Measurements from ENCODE around the gene ADAMTSL1.

DNA sequence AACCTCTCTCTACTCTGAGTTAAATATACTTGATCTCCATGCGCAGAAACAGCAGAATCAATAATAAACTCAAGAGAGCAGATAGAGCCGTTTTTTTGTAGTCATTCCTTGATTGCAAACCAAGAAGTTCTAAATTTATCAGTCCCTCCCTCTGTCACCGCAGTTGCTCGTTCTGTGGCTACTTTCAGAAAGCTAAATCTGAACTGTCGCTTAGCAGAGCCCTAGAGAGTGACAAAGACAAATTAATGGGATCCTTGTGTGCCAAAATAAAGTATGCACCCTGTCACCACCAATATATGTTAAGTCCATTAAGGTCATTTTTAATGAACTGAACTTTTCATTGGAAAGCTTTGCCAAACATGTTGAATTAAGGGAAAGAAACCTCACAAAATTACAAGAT, 218.3 kb downstream of the ADAMTSL1 start:
- TF ChIP-seq RXRA (IDR thresholded peaks at IDR 0.05) (no peak), TAF1 (conservative IDR thresholded peaks at IDR 0.05) (no peak)
- TF ChIP-seq, protein P1, sequence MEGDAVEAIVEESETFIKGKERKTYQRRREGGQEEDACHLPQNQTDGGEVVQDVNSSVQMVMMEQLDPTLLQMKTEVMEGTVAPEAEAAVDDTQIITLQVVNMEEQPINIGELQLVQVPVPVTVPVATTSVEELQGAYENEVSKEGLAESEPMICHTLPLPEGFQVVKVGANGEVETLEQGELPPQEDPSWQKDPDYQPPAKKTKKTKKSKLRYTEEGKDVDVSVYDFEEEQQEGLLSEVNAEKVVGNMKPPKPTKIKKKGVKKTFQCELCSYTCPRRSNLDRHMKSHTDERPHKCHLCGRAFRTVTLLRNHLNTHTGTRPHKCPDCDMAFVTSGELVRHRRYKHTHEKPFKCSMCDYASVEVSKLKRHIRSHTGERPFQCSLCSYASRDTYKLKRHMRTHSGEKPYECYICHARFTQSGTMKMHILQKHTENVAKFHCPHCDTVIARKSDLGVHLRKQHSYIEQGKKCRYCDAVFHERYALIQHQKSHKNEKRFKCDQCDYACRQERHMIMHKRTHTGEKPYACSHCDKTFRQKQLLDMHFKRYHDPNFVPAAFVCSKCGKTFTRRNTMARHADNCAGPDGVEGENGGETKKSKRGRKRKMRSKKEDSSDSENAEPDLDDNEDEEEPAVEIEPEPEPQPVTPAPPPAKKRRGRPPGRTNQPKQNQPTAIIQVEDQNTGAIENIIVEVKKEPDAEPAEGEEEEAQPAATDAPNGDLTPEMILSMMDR (IDR thresholded peaks at IDR 0.05; ENCODE audit: low read depth, low read length, missing input control), result no peak
